ENCODE measurements around the gene GFOD1. TPM values are rescaled to one million over a fixed set of nuclear protein-coding genes. Genes with fewer than 3 reads are reported as not detected.

The GFOD1 gene
- total and polyA plus RNA-seq, 10 donors = 3.4 to 54.0 (median 32.5) TPM

- H3K4me1 ChIP-seq = no peaks in the 10 kb centered on the region
- TF ChIP-seq CTCF (IDR thresholded peaks at IDR 0.05 in 8 of 11, conservative IDR thresholded peaks at IDR 0.05 in 3 of 11) (no peak), POLR2A (IDR thresholded peaks at IDR 0.05) (no peak), POLR2AphosphoS5 (IDR thresholded peaks at IDR 0.05) (no peak)
- no peak for DNase-seq
- intact Hi-C loops (cut with DNase I; ENCODE audit: low total_unique reads) = no loop called here
- H3K36me3 ChIP-seq = peaks cover 5 to 100% (median 84%) of the 10 kb centered on the region in 6 donors
- H3K27ac ChIP-seq = no peak overlapping the region
- H3K4me3 ChIP-seq = no peak overlapping the region
- no peaks in the 10 kb centered on the region for H3K9me3 ChIP-seq
- no peaks in the 10 kb centered on the region for H3K27me3 ChIP-seq (replicated peaks in 1 of 7)
- WGBS, 5 donors = 92 to 98% (median 96%) methylated on average over 2 of the region's 2 CpGs
Measured at GRCh38 chr6:13318821-13319220, 168.6 kb downstream of the GFOD1 start.

GRCh38 chr6:13315896-13316295, 171.5 kb downstream of the GFOD1 start:
- Histone ChIP-seq H3K4me3 (no peak overlapping the region), H3K27ac (no peak overlapping the region), H3K36me3 (peaks cover 5 to 100% (median 75%) of the 10 kb centered on the region in 6 donors), H3K27me3 (replicated peaks in 1 of 7) (no peaks in the 10 kb centered on the region), H3K4me1 (no peaks in the 10 kb centered on the region), H3K9me3 (no peaks in the 10 kb centered on the region)
- TF ChIP-seq POLR2AphosphoS5 (IDR thresholded peaks at IDR 0.05) (no peak), POLR2A (IDR thresholded peaks at IDR 0.05) (no peak), CTCF (IDR thresholded peaks at IDR 0.05 in 8 of 11, conservative IDR thresholded peaks at IDR 0.05 in 3 of 11) (no peak)
- DNase-seq = no peak
- WGBS, 5 donors = 94 to 98% (median 96%) methylated on average over 5 of the region's 5 CpGs
- intact Hi-C loops (cut with DNase I; ENCODE audit: low total_unique reads) = no loop called here

- Histone ChIP-seq H3K27me3 (replicated peaks in 1 of 7) (no peaks in the 10 kb centered on the region), H3K4me3 (no peak overlapping the region), H3K36me3 (peaks cover 3 to 100% (median 64%) of the 10 kb centered on the region in 6 donors), H3K27ac (no peak overlapping the region), H3K4me1 (no peaks in the 10 kb centered on the region), H3K9me3 (no peaks in the 10 kb centered on the region)
- no peak for DNase-seq
- TF ChIP-seq POLR2AphosphoS5 (IDR thresholded peaks at IDR 0.05) (no peak), CTCF (IDR thresholded peaks at IDR 0.05 in 8 of 11, conservative IDR thresholded peaks at IDR 0.05 in 3 of 11) (no peak), POLR2A (IDR thresholded peaks at IDR 0.05) (no peak)
- intact Hi-C loops (cut with DNase I; ENCODE audit: low total_unique reads) = no loop called here
Measured at GRCh38 chr6:13314806-13315205, 172.6 kb downstream of the GFOD1 start.

GRCh38 chr6:13311155-13311554, 176.2 kb downstream of the GFOD1 start:
- Histone ChIP-seq H3K4me1 (peaks cover 0 to 7% (median 3%) of the 10 kb centered on the region in 6 donors), H3K27me3 (replicated peaks in 1 of 7) (no peaks in the 10 kb centered on the region), H3K27ac (no peak overlapping the region), H3K4me3 (no peak overlapping the region), H3K36me3 (peaks cover 0 to 98% (median 45%) of the 10 kb centered on the region in 6 donors), H3K9me3 (no peaks in the 10 kb centered on the region)
- TF ChIP-seq POLR2AphosphoS5 (IDR thresholded peaks at IDR 0.05) (no peak), POLR2A (IDR thresholded peaks at IDR 0.05) (no peak), CTCF (IDR thresholded peaks at IDR 0.05 in 8 of 11, conservative IDR thresholded peaks at IDR 0.05 in 3 of 11) (no peak)
- 0 to 91% (median 41%) methylated on average over 1 of the region's 1 CpG for WGBS, 5 donors
- DNase-seq = no peak
- intact Hi-C loops (cut with DNase I; ENCODE audit: low total_unique reads) = no loop called here
